HG02840 (cell line): ENCODE results near the gene CAPN5.

ENCODE experiments used
- ATAC-seq: cut with Tn5 transposase; IDR thresholded peaks from one replicate; pipeline ENCODE4 v1.9.1; 2021; ENCODE audit warnings: mild to moderate bottlenecking, moderate library complexity, moderate number of reproducible peaks; ENCODE audit not compliant: unreplicated experiment, low FRiP score

Gene CAPN5

DNA sequence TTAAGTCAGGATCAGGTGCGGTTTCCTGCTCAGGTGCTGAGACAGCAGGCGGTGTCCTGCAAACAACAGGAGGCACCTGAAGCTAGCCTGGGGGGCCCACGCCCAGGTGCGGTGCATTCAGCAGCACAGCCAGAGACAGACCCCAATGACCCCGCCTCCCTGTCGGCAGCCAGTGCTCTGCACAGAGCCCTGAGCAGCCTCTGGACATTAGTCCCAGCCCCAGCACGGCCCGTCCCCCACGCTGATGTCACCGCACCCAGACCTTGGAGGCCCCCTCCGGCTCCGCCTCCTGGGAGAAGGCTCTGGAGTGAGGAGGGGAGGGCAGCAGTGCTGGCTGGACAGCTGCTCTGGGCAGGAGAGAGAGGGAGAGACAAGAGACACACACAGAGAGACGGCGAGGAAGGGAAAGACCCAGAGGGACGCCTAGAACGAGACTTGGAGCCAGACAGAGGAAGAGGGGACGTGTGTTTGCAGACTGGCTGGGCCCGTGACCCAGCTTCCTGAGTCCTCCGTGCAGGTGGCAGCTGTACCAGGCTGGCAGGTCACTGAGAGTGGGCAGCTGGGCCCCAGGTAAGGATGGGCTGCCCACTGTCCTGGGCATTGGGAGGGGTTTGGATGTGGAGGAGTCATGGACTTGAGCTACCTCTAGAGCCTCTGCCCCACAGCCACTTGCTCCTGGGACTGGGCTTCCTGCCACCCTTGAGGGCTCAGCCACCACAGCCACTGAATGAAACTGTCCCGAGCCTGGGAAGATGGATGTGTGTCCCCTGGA is 61.3 kb downstream of the CAPN5 start, which contains the start of gene MYO7A:
Gene MYO7A, plus strand, starts transcription at position 327 of the 772 bp plus-strand sequence. CDS start 2,389 bp downstream, outside the sequence.
- no peak for ATAC-seq

DNA sequence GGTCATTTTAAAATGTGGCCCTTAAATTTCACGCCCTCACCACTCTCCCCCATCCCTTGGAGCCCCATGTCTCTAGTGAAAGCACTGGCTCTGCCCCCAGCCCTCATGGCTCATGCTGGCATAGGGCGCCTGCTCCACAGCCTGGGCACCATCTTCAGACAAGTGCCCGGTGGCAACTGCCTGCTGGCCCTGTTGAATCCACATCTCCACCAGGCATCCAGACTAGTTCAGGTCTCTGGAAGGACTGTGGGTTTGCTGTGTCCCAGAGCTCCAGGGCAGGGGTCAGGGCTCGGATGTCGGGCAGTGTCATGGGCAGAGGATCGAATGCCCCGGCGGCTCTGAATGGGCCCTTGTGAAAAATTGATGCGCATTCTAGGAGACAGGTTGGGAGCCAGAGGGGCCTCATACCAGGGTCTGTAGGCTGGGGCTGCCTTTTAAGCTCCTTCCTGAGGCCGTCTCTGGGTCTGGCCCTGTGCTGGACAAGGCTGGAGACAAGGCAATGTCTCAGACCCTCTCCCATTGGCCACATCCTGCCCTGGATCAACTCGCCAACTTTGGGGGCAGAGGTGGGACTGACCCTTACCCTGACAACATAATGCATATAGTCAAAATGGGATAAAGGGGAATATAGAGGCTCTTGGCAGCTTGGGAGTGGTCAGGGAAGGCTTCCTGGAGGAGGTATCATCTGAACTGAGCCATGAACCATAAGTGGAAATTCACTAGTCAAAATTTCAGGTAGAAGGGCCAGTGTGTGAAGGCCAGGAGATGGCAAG is 62.5 kb downstream of the CAPN5 start:
- no peak for ATAC-seq

DNA sequence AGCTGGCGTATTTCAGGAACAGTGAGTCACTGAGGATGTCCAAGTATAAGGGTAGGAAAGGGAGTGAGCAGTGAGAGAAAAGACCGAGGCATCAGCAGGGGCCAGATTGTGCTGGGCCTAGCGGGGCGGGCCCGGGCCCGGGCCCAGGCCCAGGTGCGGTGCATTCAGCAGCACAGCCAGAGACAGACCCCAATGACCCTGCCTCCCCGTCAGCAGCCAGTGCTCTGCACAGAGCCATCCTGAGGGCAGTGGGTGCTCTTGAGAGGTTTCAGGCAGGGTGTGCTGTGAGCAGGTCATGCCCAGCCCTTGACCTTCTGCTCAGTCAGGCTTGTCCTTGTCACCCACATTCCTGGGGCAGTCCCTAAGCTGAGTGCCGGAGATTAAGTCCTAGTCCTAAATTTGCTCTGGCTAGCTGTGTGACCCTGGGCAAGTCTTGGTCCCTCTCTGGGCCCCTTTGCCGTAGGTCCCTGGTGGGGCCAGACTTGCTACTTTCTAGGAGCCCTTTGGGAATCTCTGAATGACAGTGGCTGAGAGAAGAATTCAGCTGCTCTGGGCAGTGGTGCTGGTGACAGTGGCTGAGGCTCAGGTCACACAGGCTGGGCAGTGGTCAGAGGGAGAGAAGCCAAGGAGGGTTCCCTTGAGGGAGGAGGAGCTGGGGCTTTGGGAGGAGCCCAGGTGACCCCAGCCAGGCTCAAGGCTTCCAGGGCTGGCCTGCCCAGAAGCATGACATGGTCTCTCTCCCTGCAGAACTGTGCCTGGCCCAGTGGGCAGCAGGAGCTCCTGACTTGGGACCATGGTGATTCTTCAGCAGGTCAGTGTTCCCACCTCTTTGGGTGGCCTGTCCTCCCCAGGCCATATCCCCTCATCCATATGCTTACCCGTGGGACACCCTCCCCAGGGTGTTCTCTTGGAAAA is 63.3 kb downstream of the CAPN5 start:
- ATAC-seq, result no peak

DNA sequence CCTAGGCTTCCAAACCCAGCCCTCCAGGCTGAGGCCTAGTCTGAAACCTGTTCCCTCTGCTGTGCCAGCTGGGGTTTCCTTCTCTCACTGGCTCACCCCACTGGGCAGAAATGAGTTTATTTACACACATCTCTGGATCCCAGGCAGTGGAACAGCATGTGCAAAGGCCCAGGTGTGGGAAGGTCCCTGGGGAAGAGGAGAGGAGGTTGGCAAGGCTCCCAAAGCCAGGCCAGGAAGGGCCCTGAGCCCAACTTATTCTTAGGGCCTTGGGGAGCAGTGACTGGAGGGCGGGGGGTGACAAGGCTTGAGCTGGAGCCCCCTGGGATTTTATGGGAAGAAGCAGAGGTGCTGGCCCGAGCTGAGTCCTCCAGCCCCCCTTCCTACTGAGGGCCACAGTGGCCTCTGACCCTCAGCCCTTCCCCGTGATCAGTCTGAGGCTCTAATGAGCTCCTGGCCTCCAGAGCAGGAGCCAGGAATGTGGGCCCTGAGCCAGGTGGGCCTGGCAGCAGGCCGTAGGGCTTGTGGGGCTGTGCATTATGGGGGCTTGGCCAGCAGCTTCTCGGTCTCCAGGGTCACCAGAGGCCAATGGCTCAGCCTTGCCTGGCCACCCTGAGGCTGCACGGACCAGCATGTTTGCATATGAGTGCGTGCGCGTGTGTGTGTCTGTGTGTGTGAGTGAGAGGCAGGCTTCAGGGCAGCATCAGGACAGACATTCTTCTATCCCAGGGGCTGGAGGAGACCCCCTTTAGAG is 64.2 kb downstream of the CAPN5 start:
- ATAC-seq, result no peak

DNA sequence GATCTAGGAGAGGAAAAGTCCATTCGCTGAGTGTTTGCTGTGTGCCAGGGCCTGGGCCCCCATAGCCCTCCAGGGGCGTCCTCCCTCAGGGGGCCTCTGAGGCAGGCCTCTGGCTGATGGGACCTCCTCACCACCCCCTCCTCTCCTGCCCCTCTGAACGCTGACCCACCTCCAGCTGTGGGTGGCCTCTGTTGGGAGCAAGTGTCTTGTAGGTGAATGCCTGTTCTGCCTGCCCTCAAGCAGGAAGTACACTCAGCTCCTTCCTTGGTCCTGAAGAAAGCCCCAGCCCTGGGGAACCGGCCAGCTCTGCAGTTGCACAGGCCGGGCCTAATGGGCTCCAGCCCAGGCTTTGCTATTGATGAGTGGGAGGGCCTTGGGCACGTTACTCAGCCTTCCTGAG is 64.8 kb downstream of the CAPN5 start:
- no peak for ATAC-seq

DNA sequence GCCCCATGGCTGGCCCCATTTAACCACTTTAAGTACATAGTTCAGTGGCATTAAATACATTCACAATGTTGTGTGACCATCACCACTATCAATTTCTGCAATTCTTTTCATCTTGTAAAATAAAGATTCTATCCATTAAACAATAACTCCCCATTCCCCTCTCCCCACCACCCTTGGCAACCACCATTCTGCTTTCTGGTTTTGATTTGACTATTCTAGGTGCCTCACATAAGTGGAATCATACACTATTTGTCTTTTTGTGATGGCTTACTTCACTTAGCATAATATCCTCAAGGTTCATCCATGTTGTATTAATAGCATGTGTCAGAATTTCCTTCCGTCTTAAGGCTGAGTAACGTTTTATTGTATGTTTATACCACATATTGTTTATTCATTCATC is 68.3 kb downstream of the CAPN5 start:
- no peak for ATAC-seq

DNA sequence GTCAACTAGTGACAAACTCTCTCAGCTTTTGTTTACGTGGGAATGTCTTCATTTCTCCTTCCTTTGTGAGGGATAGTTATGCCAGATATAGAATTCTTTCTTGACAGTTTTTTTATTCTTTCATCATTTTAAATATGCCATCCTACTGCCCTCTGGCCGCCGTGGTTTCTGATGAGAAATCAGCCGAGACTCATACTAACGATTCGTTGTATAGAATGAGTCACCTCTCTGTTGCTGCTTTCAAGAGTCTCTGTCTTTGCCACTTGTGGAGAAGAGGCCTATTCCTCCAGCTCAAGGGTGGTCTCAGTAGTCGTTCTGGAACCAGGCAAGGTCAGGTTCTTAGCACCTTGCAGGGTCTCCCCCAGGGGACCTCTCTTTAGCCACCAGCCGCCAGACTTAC is 69.3 kb downstream of the CAPN5 start:
- no peak for ATAC-seq

DNA sequence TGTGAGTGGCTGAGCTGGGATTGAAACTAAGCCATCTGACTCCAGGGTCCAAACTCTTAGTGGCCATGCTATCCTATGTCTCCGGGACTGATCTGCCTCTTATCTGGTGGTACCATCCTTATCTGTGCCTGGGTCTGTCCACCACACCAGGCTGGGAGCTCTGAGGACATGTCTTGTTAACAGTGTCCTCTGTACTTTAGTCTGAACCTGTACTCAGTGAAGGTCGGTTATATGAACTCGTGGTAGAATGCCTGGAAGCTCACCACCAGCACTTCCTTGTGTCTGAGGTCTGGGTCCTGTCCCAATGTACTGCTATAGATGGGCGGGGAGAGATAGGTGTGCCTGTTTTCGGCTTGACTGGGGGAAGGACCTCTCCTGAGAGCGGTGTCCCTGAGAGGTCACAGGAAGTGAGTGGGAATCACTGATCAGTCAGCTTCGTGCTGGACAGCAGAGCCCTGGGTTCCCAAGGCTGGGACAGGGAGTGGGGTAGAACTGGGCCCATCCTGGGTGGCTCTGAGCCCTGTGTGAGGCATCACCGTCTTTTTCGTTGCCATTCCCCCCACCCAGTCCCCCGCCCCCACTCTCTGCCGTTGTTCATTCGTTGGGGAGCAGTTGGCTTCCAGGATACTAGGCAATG is 70.1 kb downstream of the CAPN5 start:
- ATAC-seq, result no peak

DNA sequence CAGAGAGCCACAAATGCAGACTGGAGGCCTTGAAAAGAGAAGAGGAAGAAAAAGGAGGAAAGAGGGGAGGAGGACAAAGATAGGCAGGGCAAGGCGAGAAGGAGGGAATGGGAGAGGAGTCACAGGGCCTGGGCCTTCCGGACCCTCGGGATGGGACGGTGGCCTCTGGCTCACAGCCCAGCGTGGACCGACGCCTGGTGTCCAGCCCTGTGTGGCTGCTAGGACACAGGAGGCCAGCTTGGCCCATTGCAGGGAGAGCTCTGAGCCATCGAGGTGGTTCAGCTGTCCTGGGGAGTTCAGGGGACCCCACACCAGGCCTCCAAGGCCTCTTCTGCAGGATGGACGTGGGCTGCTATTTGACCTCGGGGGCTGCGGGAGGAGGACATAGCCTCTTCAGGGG is 70.7 kb downstream of the CAPN5 start:
- ATAC-seq, result no peak

DNA sequence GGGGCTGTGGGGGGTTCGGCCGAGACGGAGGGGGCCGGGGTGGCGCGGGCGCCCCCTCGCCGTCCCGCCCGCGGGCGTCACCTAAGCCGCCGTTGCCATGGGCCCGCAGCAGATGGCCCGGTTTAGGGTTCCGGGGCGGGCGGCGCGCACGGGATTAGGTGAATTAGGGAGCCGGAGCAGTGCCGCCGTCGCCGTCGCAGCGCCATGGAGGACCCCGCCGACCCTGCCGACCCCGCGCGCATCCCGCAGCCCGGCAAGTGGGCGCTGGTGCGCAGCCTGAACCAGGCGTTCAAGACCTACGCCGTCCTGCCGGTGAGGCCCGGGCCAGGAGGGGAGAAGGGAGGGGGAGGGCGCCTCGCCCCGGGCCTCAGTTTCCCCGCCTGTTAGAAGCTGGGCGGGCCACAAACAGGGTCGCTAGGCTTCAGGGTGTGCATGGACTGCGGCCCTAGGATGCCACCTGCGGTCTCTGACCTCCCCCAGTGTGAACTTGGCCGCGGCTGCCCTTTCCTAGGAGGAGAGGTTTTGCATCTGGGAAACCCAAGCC is 71.4 kb downstream of the CAPN5 start:
- ATAC-seq, result no peak

DNA sequence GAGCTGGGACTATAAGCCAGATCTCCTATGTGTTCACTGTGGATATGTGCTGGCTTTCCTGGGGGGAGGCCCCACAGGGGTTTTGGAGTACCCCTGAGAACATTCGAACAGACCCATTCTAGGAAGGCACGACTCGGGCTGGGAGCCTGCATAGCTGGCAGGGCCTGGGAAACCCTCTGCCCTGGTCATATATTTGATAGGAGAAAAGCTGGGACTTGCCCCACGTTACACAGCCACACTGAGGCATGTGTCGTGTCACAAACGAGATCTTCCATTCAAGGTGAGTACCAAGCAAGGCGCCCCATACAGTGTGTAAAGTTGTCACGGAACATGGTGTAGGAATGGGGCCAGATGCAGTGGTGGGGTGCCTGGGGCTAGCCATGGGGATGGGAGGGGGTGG is 72.4 kb downstream of the CAPN5 start:
- no peak for ATAC-seq

DNA sequence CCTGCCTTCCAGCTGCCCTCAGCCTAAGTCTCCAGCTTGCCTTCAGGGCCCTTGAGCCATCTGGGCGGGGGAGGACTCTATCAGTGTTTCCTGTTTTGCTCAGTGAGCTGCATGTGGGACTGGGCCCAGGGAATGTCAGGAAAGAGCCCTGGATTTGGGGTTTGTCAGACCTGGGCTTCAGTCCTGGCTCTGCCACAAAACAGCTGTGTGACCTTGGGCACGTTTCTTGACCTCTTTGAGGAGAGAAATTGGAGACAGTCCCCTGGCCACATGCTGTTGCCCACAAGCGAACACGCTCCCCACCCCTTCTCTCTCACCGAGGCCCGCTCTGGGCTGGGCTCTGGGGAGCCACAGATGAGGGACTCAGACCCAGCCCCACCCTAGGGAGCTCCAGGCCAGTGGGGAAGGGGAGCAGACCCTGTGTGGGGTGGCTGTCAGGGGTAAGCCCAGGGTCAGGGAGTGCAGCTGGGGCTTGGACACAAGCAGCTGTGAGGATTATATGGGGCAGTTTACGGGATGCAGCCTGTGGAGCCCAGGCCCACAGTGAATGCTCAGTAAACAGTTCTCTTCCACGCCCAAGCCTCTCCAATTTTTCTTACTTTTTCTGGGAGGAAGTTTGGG is 73.6 kb downstream of the CAPN5 start:
- ATAC-seq, result no peak

DNA sequence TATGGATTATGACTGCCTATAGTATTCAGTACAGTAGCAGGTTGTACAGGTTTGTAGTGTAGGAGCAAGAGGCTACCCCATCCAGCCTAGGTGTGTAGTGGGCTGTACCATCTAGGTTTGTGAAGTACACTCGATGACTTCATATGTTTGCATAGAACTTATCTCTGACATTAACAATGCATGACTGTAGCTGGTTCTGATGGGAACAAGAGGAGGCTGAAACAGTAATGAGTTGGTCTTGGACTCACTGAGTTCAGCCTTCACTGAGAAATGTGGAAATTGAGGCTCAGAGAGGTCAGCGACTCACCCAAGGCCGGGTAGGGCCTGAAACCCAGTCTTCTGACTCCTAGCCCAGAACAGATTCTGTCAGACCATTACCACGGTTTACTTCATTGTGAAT is 74.3 kb downstream of the CAPN5 start:
- no peak for ATAC-seq

DNA sequence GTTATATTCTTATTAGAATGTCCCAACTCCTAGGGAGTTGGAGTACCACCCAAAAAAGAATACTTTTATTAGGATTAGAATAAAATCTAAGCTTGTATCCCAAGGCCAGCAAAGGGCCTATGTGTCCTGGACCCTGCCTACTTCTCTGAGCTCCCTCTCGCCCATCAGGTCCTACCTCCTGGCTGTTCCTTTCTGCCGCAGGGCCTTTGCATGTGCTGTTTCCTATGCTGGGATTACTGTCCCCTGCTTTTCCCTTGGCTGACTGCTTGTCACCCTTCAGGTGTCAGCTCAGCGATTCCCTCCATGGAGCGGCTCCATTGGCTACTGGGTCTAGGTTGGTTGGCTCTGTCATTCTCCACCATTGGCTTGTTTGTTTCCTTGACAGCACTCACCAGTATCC is 74.7 kb downstream of the CAPN5 start:
- no peak for ATAC-seq

DNA sequence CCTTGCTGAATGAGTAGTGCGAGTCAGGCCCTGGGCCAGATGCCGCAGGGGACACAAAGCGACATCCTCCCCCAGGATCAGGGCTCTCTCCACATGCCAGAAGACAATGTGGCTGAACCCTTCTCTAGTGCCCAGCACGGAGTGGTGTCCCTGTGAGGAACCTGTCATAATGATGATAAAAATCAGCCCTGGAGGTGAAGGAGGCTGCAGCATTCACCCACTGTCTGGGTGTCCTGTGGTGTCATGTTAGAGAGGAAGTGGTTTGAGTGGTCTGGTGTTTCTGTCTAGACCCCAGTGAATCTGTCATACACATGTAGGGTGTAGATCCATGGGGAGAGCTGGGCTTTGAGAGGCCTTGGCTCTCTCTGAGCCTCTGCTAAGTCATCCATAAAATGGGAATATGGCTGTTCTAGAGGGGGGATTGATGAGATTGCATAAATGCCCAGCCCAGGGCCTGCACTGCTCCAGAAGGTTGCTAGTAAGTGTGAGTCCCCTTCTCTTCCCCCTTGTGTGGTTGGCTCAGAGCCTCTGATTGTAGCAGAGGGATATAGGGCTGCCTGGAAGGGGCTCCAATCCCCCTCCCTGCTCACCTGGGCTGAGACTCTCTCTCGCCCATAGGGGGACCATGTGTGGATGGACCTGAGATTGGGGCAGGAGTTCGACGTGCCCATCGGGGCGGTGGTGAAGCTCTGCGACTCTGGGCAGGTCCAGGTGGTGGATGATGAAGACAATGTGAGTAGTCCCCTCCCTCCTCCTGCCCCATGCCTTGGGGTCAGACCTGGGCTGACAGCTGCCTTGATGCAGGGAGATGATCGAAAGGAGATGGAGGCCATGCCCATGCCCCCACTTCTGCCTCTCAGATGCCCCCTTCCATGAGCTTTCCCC is 75.6 kb downstream of the CAPN5 start:
- no peak for ATAC-seq

DNA sequence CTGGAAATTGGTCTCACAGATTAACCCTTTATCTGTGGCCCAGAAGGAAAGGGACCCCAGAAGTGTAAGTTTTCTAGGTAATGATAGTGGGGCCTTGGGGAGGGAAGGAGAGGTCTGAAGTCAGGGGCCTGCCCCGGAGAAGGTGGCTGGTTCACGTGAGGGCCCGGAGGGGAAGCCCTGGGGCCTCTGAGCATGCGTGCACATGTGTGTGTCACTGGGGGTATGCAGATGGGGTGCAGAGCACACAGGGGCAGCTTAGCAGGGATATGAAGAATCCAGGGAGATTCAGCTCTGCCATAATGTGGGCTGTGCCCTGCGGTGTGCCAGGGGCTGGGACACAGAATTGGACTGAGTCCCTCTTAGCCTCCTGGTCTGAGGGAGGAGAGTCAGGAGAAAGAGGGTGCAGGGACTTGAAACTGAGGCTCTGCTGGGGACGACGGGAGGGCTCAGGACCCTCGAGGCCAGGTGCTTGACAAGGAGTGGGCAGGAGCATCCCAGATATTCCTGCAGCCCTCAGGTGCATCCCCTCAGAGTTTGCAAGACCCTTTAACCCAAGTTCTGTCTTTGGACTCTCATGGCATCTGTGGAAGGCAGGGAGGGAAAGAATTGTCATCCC is 76.7 kb downstream of the CAPN5 start:
- ATAC-seq, result no peak

DNA sequence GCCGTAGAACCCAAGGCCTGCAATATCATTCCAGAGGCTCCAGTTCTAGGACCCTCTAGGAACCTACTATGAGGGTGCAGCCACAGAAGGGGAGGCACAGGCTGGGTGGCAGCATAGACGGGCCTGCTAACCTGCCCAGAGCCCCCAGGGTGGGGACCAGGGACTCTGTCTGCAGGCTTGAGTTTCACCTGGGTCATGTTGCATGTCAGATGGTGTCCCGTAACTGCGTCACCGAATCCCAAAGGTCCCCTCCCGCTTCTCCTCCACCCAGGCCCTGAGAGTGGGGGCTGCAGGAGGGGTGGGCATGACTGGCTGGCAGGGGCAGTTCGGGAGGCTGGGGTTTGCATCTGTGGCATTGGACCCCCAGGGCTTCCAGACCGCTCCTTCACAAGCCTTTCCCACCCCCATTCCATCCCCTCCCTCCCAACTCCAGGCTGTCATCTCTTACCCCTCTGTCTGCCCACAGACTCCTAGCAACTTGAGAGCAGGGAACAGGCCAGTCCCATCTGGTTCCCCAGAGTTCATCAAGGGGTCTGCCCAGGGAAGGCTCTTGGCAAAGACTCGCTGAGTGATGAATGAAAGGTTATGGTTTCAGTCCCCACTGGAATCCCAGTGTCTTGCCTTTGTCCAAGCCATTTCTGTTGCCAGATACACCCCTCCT is 77.6 kb downstream of the CAPN5 start:
- ATAC-seq, result no peak
